Hippocampal formation (tissue), 2 donors: ENCODE results near the gene HIVEP3.
"Not testable (repeated sequence)": the region's sequence is repeated elsewhere in the genome, so short reads cannot be mapped to it uniquely, and the experiment has no call there.

Source experiments
- DNase-seq, 2 donors: peaks; one replicate each; lab custom pipeline; 2025; lab: John Stamatoyannopoulos, UW

The HIVEP3 gene

GRCh38 chr1:41918450-41919043 is at the start of gene HIVEP3:
Gene HIVEP3, minus strand, starts transcription at chr1:41918922.
- peak; percentile 13 to 50 for DNase-seq

DNA sequence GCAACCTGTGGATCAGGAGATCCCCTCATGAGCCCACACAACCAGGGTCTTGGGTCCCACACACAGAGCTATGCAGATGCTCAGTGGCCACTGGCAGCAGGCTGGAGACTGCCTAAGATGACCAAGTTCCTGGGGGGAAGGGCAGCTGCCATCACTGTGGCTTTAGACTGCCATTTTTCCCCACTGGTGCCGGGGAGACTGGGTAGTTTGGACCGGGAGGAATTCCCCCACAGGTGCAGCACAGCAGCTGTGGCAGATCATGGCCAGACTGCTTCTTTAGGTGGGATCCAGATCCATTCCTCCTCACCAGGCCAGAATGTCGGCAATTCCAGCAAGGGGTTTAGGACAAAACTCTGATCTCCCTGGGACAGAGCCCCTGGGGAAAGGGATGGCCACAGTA is 45.7 kb upstream of the HIVEP3 start:
- no peak for DNase-seq

DNA sequence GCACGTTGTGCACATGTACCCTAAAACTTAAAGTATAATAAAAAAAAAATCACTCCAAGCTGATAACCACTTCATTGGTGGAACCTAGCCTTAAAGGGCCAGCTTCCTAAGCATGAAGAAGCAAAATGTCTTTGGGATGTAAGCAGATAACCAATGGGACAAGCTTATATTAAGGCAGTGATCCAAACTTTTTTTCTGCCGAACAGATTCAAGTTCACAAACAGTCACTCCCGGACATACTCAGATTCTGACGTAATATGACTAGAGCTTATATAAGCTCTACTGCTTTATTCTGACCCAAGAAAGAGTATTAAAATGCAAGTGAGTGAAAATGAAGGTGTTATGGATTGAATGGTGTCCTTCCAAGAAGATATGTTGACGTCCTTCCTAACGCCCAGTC is 44.9 kb upstream of the HIVEP3 start:
- no peak for DNase-seq

GRCh38 chr1:41958015-41958673 is 39.4 kb upstream of the HIVEP3 start:
- DNase-seq, result no peak

DNA sequence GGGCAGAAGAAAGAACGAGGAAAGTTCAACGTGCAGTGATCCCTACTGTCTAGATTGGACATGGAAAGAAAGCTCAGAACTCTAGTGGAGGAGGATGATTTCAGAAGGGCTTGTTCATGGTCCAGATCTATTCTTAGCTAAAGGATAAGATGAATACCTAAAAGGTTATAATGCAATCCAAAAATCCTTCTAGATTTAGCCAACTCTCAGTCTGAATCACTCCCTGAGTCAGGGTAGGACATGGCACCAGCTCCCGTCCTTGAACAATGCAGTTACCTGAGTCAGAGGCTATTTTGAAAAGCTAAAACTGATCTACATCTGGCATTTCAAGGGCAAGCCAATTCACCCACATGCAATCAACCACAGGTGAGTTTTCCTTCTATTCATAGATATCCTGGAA is 38.8 kb upstream of the HIVEP3 start:
- DNase-seq, result no peak

DNA sequence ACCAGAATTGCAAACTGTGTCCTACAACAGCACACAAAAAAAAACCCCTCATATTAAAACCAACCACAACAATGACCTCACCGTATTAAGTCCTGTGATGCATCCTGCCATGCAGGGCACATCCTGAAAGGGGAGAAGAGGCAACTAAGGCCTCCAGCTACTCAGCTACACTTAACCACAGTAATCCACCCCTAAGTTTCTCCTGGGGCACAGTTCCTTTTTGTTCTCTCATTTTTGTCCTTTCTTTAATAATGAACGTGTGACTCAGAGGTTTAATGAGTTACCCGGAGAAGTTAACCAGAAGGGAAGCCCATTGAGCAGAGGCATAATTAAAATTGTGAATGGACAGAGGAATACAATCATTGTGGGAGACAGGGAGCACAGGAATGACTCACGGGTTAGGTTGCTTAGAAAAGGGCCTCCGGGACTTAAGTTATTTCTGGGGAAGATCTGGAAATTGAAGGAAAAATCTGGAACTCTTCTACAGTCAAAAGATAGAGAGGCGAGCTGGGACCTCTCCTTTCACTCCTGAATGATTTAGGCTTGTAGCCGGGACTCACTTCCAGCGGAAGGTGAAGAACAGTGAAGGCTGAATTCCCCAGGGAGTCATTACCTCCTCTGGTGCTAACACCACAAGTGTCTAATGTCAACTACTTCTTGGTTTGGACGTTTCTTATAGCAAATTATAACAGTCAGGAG is 36.9 kb upstream of the HIVEP3 start:
- no peak for DNase-seq

GRCh38 chr1:41954533-41954944 is 35.8 kb upstream of the HIVEP3 start:
- no peak for DNase-seq

- no peak for DNase-seq
Measured at GRCh38 chr1:41953291-41953690, 34.6 kb upstream of the HIVEP3 start.

DNA sequence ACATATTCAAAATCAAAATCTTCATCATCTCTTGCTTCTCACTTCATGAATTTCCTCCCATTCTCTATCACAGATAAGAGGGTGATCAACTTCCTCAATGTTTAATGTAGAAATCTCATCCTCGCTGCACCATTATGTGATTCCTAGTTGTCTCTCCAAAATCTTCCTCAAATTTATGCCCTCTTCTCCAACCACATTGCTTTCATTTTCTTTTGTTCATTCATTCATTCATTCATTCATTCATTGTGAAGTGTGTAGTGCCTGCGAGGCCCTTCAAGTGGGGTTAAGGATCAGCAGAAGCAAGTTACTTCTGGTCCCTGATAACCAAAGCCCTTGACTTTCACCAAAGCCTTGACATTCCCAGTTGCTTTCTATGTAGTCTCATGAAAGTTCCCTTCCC is 33.5 kb upstream of the HIVEP3 start:
- no peak for DNase-seq

GRCh38 chr1:41951492-41951891 is 32.8 kb upstream of the HIVEP3 start:
- DNase-seq, result not testable (repeated sequence)

DNA sequence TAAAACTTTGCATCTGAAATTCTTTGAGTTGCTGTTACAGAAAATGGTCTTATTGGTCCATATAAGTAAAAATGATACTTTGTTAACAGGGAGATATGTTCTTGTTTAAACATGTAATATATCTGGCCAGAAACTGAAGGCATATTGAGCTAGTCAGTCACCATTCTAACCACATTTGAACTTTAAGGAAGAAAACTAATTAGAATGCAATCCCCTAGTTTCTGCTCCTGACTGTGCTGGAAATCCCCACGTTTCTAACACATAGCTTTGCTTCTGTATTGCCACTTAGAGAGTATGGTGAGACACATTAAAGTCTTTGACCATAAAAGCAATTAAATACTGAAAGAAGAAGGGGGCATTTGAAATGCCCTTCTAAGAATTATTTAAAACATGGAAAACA is 32.1 kb upstream of the HIVEP3 start:
- no peak for DNase-seq

GRCh38 chr1:41945946-41946345 is 27.2 kb upstream of the HIVEP3 start:
- not testable (repeated sequence) for DNase-seq

- DNase-seq, result no peak
Measured at GRCh38 chr1:41943717-41944116, 25.0 kb upstream of the HIVEP3 start.

GRCh38 chr1:41942278-41942677 is 23.6 kb upstream of the HIVEP3 start:
- DNase-seq, result no peak

DNA sequence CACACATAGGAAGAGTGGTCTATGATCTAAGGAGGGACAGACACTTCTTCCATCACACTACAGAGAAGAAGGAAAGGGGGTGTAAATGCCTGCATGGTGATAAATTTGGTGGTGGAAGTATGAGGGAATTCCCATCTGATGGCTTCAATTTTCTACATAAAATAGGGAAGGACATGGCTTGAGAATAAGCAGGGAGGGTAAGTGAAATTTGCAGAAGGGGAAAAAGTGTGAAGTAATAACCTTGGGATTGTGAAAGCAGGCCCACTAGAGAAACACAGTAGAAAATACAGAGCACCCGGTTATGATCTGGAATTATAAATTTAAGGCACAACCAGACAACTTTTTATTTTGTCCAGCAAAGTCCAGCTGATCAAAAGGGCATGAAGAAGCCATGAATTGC is 22.7 kb upstream of the HIVEP3 start:
- DNase-seq, result no peak

- no peak for DNase-seq
Measured at GRCh38 chr1:41939194-41939593, 20.5 kb upstream of the HIVEP3 start.

DNA sequence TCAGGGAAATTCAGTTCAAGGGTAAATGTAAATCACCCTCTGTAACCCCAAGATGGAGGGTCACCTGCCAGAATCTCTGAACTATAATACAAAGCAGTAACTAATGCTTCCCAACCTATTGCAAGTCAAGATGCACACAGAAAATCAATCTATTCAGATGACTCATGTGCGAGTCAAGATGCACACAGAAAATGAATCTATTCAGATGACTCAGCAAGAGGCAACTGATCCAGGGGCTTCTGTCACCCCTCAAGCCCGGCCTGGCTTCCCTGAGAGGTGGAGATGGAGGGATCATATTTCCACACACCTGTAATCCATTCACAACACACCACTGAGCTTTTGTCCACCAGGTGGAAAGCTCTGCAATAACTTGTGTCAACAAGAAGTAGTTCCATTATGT is 17.4 kb upstream of the HIVEP3 start:
- DNase-seq, result no peak

GRCh38 chr1:41935226-41935625 is 16.5 kb upstream of the HIVEP3 start:
- DNase-seq, result no peak

GRCh38 chr1:41933106-41933505 is 14.4 kb upstream of the HIVEP3 start:
- no peak for DNase-seq

DNA sequence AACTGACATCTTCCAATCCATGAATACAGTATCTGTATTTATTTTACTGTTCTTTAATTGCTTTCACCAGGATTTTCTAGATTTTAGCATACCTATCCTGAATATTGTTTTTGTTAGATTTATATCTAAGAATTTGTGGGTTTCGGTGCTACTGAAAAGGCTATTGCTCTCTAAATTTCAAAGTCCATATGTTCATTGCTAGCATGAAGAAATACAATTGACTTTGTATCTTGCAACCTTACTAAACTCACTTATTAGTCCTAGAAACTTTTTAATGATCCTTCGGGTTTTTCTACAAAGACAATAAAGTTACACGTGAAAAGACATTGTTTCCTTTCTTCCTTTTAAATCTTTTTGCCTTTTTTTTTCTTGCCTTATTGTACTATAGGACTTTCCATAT is 12.9 kb upstream of the HIVEP3 start:
- DNase-seq, result no peak

DNA sequence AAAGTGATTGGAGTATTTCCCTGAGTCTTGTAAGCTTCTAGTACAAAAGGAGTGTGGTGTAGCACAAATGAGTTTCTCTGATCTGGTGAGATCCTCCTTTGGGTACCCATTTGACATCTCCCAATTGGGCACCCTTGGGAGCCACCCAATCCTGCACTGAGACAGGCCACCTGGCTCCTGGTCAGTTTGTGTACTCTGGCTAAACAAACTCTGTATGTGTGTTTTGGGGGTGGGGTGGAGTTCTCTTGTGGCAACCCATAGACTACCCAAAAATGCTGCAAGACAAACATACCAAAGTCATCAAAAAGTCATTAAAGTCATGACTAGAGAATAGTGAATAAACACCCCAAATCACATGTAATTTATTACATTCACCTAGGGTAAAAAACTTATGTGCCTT is 8.4 kb upstream of the HIVEP3 start:
- no peak for DNase-seq

- no peak for DNase-seq
Measured at GRCh38 chr1:41925712-41926111, 7.0 kb upstream of the HIVEP3 start.

- DNase-seq, result no peak
Measured at GRCh38 chr1:41924911-41925310, 6.2 kb upstream of the HIVEP3 start.
